Measurements from ENCODE around the gene FGGY. TPM values are rescaled to one million over a fixed set of nuclear protein-coding genes. Genes with fewer than 3 reads are reported as not detected.
"Not testable (repeated sequence)": the region's sequence is repeated elsewhere in the genome, so short reads cannot be mapped to it uniquely, and the experiment has no call there.

Gene FGGY
- polyA plus RNA-seq, 4 donors = 5.7 to 24.3 (median 20.8) TPM

GRCh38 chr1:59558580-59558979 is 261.7 kb downstream of the FGGY start:
- not testable (repeated sequence) for DNase-seq (ENCODE audit: low read depth in 4 of 4, low spot score in 3 of 4)

DNA sequence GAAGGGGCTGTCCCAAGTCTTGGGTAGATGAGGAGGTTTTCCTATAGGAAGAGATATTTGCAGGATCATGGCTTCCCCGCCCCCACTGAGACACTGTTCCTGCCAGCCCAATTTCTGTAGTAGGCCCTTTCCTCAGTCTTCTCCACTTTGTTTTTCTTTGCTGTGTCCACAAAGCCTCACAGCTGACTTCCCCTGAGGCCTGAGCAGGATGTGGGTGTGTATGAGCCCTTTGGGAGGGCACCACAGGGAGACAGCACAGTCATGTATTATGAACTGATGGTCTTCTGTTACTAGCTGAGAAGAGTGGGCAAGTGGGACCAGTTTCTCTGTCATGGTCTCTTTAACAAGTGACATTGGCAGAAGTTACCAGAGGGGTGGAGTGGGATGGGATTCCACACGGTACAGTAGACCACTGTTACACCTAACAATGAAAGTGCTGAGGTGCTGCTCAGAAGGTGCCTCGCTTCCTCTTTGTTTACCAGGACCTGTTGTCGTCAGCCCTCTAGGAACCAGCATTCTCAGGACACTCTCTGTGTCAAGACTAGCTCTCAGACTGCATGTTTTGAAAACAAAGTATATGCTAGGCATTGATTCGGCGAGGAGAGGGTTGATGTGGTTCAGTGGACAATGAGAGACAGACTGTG is 264.0 kb downstream of the FGGY start:
- no peak for DNase-seq (ENCODE audit: low read depth in 4 of 4, low spot score in 3 of 4)

GRCh38 chr1:59561796-59562195 is 264.9 kb downstream of the FGGY start:
- DNase-seq (ENCODE audit: low read depth in 4 of 4, low spot score in 3 of 4) = no peak

DNA sequence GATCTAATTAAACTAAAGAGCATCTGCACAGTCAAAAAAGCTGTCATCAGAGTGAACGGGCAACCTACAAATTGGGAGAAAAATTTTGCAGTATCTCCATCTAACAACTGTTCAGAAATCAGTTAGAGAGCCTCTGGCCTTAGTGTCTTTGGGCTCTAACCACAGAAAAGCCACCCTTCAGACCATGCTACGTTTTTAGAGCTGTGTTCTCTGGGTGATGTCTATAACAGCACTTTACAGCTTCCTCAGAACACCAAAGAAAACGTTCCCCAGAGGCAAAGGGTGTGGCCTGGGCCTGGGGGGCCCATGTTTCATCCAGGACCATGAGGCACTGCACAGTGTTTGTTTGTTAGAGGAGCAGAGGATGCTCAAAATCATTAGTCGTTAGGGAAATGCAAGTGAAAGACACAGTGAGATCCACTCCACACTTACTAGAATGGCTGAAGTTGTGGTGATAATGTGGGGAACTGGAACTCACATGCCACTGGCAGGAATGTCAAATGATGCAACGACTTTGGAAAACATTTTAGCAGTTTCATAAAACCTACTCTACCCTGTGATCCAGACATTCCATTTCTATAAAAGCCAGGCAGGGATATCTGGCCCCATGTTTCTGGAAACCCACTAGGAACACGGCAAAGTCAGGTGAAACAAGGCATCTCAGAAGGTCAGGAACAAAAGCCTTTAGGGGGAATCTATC is 267.4 kb downstream of the FGGY start:
- no peak for DNase-seq (ENCODE audit: low read depth in 4 of 4, low spot score in 3 of 4)

- no peak for DNase-seq (ENCODE audit: low read depth in 4 of 4, low spot score in 3 of 4)
Observed at GRCh38 chr1:59565611-59566410, 268.9 kb downstream of the FGGY start.

DNA sequence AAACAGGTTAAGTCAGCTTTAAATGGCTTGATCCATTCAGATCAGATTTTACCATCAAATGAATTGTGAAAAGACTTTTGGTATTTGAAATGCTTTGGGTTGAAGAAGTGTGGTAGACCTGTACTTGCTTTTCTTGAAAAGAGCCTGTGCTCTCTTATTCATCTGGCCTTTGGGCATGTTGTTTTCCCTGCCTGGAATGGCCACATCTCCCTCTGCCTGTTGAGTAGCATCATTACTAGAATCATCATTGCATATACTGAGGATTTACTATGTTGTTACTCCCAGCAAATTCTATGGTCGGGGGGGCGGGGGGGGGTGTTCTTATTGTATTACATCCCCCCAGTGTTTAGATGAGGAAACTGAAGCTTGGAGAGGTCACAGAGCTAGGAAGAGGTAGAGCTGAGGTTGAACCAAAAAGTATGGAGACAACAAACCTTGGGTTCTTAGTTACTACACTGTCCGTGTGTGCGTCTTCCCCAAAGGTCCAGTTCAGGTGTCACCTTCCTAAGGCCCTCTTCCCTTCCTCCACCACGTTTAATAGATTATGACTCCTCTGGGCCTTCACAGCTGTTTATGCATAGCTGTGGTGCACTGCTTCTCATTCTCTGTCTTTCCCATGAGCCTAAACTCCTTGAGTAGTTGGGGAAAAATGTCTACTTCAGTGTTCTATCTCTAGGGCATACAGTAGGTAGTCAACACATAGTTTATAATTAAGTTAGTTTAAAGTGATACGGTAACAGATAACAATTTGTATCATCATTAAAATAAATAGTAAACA is 271.5 kb downstream of the FGGY start:
- DNase-seq (ENCODE audit: low read depth in 4 of 4, low spot score in 3 of 4) = no peak

- no peak for DNase-seq (ENCODE audit: low read depth in 4 of 4, low spot score in 3 of 4)
Observed at GRCh38 chr1:59569198-59569597, 272.3 kb downstream of the FGGY start.

DNA sequence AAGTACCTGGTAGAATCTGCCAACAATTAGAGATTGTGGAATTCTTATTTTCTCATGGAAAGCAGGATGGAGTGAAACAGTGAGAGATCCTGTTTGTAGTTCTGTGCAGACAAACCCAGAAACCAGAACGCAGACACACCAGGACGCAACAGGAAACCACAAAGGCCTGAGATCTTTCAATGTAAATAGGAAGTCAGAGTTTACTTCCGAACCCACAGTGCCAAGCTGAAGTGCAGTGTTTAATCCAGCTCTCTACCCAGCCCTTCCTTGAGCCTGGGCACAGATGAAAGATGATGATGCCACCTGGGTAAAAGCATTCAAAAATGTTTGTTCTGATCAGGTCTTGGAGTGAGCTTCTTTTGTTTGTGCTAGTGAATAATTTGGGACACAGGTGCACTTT is 273.6 kb downstream of the FGGY start:
- no peak for DNase-seq (ENCODE audit: low read depth in 4 of 4, low spot score in 3 of 4)

DNA sequence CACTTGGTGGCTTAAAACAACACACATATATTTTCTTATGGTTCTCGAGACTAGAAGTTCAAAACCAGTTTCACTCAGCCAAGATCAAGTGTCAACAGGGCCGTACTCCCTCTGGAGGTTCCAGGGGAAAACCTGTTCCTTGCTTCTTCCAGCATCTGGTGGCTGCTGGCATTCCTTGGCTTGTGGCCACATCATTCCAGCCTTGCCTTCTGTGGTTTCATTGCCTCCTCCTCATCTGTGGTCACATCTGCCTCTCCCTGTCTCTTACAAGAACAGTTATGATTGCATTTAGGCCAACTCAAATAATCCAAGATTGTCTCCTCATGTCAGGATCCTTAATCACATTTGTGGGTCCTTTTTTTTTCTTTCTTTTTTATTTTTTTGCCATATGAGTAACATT is 277.2 kb downstream of the FGGY start:
- no peak for DNase-seq (ENCODE audit: low read depth in 4 of 4, low spot score in 3 of 4)

- DNase-seq (ENCODE audit: low read depth in 4 of 4, low spot score in 3 of 4) = no peak
Observed at GRCh38 chr1:59577774-59578173, 280.9 kb downstream of the FGGY start.

GRCh38 chr1:59579222-59579621 is 282.3 kb downstream of the FGGY start:
- DNase-seq (ENCODE audit: low read depth in 4 of 4, low spot score in 3 of 4) = no peak

DNA sequence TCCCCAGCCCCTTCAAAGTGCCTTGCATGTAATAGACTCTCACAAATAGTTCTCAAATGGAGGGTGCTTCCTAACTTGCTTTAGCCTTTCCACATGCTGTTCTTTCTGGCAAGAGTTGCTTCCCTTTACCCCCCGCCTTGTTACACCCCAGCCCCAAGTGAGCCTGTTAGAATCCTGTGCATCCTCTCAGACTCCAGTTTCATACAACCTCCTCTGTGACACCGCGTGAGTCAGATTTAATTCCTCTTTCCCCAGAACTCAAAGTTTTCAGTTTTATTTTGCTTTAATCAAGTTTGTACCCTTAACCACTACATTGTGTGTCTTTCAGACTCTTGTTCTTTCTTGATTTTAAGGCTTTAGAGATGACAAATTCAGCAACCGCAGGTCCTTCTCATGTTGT is 283.4 kb downstream of the FGGY start:
- DNase-seq (ENCODE audit: low read depth in 4 of 4, low spot score in 3 of 4) = no peak

DNA sequence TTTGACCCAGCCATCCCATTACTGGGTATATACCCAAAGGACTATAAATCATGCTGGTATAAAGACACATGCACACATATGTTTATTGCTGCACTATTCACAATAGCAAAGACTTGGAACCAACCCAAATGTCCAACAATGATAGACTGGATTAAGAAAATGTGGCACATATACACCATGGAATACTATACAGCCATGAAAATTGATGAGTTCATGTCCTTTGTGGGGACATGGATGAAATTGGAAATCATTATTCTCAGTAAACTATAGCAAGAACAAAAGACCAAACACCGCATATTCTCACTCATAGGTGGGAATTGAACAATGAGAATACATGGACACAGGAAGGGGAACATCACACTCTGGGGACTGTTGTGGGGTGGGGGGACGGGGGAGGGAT is 295.5 kb downstream of the FGGY start:
- not testable (repeated sequence) for DNase-seq (ENCODE audit: low read depth in 4 of 4, low spot score in 3 of 4)

DNA sequence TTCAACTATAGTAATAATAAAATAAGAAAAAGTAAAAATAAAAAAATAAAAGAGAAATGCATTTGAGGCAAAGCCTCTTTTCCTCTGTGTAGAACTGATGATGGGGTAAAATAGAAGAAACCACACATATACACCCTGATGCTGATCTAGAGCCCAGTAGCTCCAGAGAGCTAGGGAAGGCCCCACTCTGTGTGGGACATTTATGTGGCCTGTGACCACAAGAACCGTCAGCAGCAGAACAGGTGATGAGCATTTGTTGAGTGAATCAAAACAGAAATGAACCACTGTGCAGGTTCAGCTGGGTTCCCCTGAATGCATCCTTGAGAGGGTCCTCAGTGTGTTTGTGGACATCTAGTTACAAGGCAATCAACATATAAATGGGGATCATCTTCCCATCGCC is 296.0 kb downstream of the FGGY start:
- no peak for DNase-seq (ENCODE audit: low read depth in 4 of 4, low spot score in 3 of 4)

DNA sequence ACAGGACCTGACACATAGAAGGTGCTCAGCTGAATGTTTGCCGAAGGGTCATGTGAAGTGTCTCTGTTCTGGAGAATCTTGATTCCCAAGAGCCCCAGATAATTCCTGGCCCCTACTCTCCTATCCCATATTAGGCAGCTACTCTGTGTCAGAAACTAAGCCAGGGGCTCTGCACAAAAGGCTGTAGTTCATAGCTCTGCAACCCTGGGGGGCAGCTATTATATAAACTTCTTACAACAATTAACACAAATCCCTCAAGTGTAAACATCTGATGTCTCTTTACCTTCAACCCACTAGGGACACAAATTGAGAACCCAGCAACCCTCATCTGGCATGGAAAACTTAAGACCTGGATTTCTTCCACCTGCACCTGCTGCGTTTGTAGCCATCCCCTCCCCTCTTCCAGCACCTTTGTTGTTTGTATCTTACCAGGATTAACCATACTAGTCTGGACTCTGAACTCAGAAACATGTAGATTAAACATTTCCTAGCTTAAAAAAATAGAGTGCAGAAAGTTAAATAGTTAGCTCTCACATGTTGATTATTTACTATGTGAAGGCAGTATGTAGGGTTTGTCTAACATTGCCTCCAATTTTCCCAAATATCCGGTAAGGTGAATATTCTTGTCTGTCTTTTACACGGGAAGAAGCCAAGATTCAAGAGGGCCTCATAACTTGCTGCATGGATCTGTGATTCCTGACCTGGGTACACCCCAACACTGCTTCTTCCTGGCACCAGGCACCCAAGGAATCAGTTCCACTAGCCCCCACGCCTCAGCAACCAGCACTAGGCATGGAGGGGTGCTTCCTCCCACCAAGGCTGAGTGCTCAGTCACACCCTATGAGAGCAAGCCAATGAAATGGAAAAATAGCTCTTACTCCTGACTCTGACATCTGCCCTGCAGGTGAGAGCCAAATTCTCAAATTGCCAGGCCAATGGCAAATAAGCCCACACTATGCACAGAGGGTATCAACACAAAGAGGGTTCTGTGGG is 297.2 kb downstream of the FGGY start:
- DNase-seq (ENCODE audit: low read depth in 4 of 4, low spot score in 3 of 4) = peak in 3 of 4 donors; percentile 12 to 27 (median 23)

- no peak for DNase-seq (ENCODE audit: low read depth in 4 of 4, low spot score in 3 of 4)
Observed at GRCh38 chr1:59595774-59596173, 298.9 kb downstream of the FGGY start.

- no peak for DNase-seq (ENCODE audit: low read depth in 4 of 4, low spot score in 3 of 4)
Observed at GRCh38 chr1:59596432-59596831, 299.5 kb downstream of the FGGY start.

DNA sequence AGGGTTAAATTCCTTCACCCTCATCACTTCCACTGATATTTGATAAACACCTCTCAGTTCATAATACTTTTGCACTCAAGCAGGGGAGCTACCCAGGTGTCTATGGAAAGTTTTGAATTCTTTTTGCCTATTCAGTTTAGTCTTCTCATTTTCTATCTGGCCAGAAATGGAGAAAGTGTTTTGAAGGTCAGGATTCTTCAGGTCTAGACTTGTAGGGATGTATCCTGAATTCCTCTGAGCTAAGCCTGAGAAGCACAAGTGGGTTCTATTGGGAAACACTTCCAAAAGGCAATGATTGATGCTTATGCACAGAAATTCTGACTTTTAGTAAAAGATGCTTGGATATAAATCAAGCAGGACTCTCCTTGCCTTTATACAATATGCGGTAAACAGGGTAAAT is 300.1 kb downstream of the FGGY start:
- DNase-seq (ENCODE audit: low read depth in 4 of 4, low spot score in 3 of 4) = no peak

DNA sequence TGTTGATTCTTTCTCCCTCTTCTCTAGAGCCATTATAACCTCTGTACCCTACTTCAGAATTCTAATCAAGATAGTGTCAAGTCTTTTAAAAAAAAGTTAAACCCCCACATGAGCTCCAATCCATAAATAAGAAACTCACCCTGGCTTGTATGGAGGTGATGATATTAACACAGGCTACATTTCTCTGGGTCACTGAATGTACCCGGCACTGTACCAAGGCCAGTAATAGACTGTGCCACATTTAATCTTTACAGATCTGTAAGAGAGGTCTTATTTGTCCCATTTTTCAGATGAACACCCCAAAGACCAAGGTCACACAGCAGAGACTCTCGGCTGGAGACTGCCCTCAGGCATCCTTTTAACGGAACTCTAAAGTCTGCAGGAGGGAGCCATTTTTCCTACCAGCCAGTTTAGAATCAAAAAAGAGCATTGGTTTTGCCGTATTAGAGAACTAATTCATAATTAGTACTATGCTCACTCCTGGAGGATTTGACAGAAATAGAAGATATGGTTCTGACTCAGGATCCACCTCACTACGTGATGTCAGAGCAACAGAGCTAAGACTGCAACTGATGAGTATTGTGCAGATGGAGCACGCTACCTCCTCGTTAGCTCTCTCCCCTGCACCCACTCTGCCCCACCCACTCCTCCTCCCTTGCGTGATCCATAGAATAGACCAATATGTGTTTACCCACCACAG is 300.7 kb downstream of the FGGY start:
- no peak for DNase-seq (ENCODE audit: low read depth in 4 of 4, low spot score in 3 of 4)
